Cortex of kidney (tissue), 1 donor: ENCODE results near the gene GOSR2.

ENCODE experiments used
- DNase-seq: peaks from one replicate; lab custom pipeline; 2025; lab: John Stamatoyannopoulos, UW

The GOSR2 gene

GRCh38 chr17:46922804-46923635 lies at the start of gene GOSR2:
Gene GOSR2, plus strand, starts transcription at chr17:46923160. Its CDS starts 33 bp downstream, at chr17:46923193.
- no peak for DNase-seq

DNA sequence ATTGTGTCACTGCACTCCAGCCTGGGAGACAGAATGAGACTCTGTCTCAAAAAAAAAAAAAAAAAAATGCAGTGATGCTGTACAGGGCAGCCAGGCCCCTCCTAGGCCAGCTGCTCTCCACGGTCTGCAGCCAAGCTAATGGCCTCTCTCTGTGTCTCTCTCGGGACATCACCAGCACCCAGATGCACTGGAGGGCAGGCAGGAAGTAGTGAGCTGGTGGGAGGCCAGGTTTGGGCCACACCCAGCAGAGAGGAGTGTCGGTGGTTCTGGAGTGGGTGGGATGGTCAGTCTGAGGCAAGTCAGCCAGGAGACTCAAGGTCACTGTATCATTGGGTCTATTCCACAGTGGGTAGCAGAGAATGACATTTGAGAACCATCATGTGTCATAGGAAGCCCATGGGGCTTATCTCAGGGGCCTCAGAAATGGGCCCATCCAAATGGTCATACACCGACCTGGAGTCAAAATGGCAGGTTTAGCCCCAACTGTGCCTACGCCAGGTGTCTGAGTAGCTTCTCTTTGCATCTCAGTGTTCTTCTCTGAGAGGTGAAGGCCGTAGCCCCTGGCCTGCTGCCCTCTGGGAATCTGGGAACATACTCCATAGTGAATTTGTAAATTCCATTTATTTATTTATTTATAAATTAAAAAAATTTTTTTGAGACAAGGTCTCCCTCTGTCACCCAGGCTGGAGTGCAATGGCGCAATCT lies 48.9 kb upstream of the GOSR2 start:
- no peak for DNase-seq

DNA sequence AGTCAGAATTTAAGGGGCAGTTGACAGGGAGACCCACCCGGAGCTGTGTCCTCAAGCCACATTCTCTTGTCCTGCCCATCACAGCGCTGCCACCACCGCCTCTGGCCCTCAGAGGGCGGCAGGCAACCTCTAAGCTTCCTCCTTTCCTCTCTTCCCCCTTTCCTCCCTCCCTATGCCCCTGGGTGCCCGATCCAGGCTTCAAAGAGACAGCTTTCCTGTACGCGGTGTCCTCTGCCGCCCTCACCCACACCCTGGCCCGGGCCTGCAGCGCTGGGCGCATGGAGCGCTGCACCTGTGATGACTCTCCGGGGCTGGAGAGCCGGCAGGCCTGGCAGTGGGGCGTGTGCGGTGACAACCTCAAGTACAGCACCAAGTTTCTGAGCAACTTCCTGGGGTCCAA lies 48.1 kb upstream of the GOSR2 start:
- no peak for DNase-seq

- DNase-seq, result no peak
Observed at GRCh38 chr17:46875849-46876352, 47.1 kb upstream of the GOSR2 start.

DNA sequence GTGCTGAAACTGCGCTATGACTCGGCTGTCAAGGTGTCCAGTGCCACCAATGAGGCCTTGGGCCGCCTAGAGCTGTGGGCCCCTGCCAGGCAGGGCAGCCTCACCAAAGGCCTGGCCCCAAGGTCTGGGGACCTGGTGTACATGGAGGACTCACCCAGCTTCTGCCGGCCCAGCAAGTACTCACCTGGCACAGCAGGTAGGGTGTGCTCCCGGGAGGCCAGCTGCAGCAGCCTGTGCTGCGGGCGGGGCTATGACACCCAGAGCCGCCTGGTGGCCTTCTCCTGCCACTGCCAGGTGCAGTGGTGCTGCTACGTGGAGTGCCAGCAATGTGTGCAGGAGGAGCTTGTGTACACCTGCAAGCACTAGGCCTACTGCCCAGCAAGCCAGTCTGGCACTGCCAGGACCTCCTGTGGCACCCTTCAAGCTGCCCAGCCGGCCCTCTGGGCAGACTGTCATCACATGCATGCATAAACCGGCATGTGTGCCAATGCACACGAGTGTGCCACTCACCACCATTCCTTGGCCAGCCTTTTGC lies 46.5 kb upstream of the GOSR2 start:
- DNase-seq, result no peak

GRCh38 chr17:46876926-46877325 lies 46.0 kb upstream of the GOSR2 start:
- no peak for DNase-seq

- no peak for DNase-seq
Observed at GRCh38 chr17:46877466-46877865, 45.5 kb upstream of the GOSR2 start.

GRCh38 chr17:46878055-46878454 lies 44.9 kb upstream of the GOSR2 start:
- DNase-seq, result no peak

- DNase-seq, result no peak
Observed at GRCh38 chr17:46879101-46879500, 43.9 kb upstream of the GOSR2 start.

GRCh38 chr17:46881015-46881414 lies 41.9 kb upstream of the GOSR2 start:
- no peak for DNase-seq

- DNase-seq, result no peak
Observed at GRCh38 chr17:46882666-46883065, 40.3 kb upstream of the GOSR2 start.

- DNase-seq, result no peak
Observed at GRCh38 chr17:46883871-46884520, 39.0 kb upstream of the GOSR2 start.

DNA sequence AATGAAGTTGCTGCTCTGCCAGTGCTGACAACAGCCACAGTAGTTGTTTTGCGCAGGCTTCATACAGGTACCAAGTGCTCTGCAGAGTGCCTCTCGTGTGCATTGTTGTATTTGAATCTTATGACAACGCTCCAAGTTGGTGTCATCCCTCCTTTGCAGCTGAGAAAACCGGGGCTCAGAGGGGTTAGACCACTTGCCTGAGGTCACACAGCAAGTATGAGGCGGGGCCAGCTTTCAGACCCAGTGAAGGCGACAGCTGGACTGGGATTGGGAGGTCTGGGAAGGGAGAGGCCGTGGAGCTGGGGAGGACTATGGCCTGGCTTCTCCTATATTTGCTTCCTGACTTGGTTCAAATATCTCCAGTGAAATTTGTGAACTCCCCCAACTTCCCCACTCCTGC lies 38.4 kb upstream of the GOSR2 start:
- DNase-seq, result no peak

DNA sequence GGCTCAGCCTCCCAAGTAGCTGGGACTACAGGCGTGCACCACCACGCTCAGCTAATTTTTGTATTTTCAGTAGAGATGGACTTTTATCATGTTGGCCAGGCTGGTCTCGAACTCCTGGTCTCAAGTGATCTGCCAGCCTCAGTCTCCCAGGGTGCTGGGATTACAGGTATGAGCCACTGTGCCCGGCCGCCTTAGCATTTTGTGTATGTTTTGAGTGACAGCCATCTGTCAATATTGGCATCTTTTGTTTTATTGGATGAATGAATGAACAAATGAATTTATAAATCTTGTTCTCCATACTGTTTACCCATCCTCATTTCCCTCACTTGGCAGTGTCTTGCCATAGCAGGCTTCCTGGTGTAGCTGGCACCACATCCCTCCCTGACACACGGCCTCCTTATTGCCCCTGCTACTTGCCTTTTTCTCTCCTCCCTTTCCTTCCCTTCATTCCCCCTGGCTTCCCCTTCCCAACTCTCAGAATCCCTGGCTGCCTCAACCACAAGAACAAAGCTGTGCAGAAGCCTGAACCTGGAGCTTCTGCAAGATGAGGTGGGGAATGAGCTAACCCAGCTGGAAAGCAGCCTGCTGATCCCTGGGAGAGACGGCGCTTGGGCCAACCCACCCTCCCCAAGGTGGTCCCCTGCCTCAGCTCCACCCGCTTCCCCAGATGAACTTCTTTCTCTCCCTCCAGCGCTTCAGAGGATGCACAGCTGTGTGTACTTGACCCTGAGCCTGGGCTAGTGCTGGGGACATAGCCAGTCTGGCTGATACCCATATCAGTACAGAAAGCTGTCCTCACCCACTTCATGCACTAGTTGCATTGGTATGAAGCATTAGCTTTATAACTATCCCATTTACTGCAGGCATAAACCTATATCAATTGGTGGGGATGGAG lies 37.3 kb upstream of the GOSR2 start:
- DNase-seq, result no peak

GRCh38 chr17:46886310-46886663 lies 36.7 kb upstream of the GOSR2 start:
- DNase-seq, result no peak

GRCh38 chr17:46887717-46888116 lies 35.2 kb upstream of the GOSR2 start:
- DNase-seq, result no peak

DNA sequence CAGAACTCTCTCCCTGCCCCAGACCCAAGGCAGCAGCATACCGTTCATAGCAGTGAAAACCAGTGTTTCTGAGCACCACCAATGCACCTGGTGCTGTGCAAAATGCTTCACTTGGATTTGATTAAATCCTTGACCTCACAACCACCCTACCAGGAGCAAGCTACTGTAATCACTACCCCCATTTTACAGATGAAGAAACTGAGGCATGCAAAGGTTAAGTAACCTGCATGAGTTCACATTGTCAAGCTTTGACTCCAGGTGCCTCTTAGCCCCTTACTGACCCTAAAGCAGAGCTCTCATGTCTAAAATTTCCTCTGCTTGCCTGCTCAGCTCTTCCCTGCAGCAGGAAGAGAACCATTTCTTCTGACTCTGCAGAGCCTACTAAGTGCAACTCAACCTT lies 34.2 kb upstream of the GOSR2 start:
- DNase-seq, result no peak

GRCh38 chr17:46889519-46889918 lies 33.4 kb upstream of the GOSR2 start:
- DNase-seq, result no peak

GRCh38 chr17:46889992-46890564 lies 32.9 kb upstream of the GOSR2 start:
- DNase-seq, result no peak

- no peak for DNase-seq
Observed at GRCh38 chr17:46890638-46891037, 32.3 kb upstream of the GOSR2 start.

- DNase-seq, result no peak
Observed at GRCh38 chr17:46892192-46892703, 30.7 kb upstream of the GOSR2 start.
